K562 (cell line): Measurements from ENCODE around the gene EVC. TPM values are rescaled to one million over a fixed set of nuclear protein-coding genes. Genes with fewer than 3 reads are reported as not detected.

Experiments
- ATAC-seq: fragments of 200-7000 bp; cut with Tn5 transposase; 3 replicates; pipeline ENCODE4 v1.9.1; 2020; ENCODE audit warnings: moderate library complexity
- BruUV-seq: library from RNA; stranded (reverse); fragments of 400-500 nt; replicated peaks from 2 replicates; lab custom pipeline; 2021; lab: Mats Ljungman, UMichigan
- CTCF ChIA-PET: fragments of 300-600 bp; formaldehyde crosslinking; extraction: SDS; loops from one replicate; lab custom pipeline; 2021; ENCODE audit warnings: low intra/inter-chr PET ratio; lab: Yijun Ruan, JAX
- POLR2A ChIA-PET: fragments of 300-600, 350-650 bp; sonication (Branson Sonifier 250); formaldehyde crosslinking; extraction: SDS; loops from one replicate; lab custom pipeline; 2021; ENCODE audit warnings: antibody characterized with exemption, inconsistent platforms; lab: Yijun Ruan, JAX
- DNase-seq, 4 experiments: peaks; one replicate each; pipeline versions ENCODE4 v3.0.0 to v3.0.0-alpha.2; 2011 to 2018; ENCODE audit warnings: low spot score in 3 of 4, mixed read lengths in 3 of 4; ENCODE audit errors: extremely low read depth in 1 of 4
- FAIRE-seq: peaks from 2 replicates; lab custom pipeline; 2011; peaks lifted over from hg19 to GRCh38; lab: Jason Lieb, UNC
- H2AFZ ChIP-seq: 2 replicates; pipeline ENCODE4 v1.6.0; 2011; ENCODE audit warnings: low read depth, low read length, control low read depth, inconsistent platforms
- H3K27ac ChIP-seq: fragments of 200-600 bp; 3 replicates; pipeline ENCODE4 v1.8.0; 2011; ENCODE audit warnings: low read depth, mild to moderate bottlenecking, control low read depth, inconsistent platforms, low read length, moderate library complexity, mixed read lengths; ENCODE audit errors: extremely low read depth
- H3K27me3 ChIP-seq, 2 experiments: fragments of 300-600 bp in 1 of 2; 2 replicates in 1 of 2; 3 replicates in 1 of 2; pipeline versions ENCODE4 v1.6.0 to v1.8.0; 2011; ENCODE audit warnings: inconsistent platforms in 2 of 2, low read length in 2 of 2, mild to moderate bottlenecking in 1 of 2, mixed read lengths in 1 of 2, moderate library complexity in 1 of 2; ENCODE audit not compliant: control insufficient read depth in 2 of 2, insufficient read depth in 2 of 2
- H3K36me3 ChIP-seq: fragments of 300-600 bp; 3 replicates; pipeline ENCODE4 v1.8.0; 2011; ENCODE audit warnings: mild to moderate bottlenecking, low read length, inconsistent platforms; ENCODE audit not compliant: control insufficient read depth, insufficient read depth
- H3K4me1 ChIP-seq, 2 experiments: fragments of 200-600 bp in 1 of 2; replicated peaks in 1 of 2; 2 replicates in 1 of 2; 3 replicates in 1 of 2; pipeline versions ENCODE4 v1.5.1 to v1.8.0; 2011; ENCODE audit warnings: inconsistent platforms in 2 of 2, low read length in 2 of 2, mild to moderate bottlenecking in 1 of 2, mixed read lengths in 1 of 2, moderate library complexity in 1 of 2; ENCODE audit not compliant: control insufficient read depth in 2 of 2, insufficient read depth in 2 of 2
- H3K4me2 ChIP-seq: 2 replicates; pipeline ENCODE4 v1.6.1; 2011; ENCODE audit warnings: low read length, control low read depth, inconsistent platforms, mixed read lengths; ENCODE audit not compliant: insufficient read depth
- H3K4me3 ChIP-seq: fragments of 200-600 bp; sonication (generic), shearing (Covaris generic); 2 replicates; pipeline ENCODE4 v1.5.1; 2016; ENCODE audit warnings: control low read depth, inconsistent platforms
- H3K79me2 ChIP-seq: fragments of 200-600 bp; 3 replicates; pipeline ENCODE4 v1.8.0; 2011; ENCODE audit warnings: low read length, inconsistent platforms; ENCODE audit not compliant: control insufficient read depth, insufficient read depth
- H3K9ac ChIP-seq, 2 experiments: 2 replicates each; pipeline versions ENCODE4 v1.6.0 to v1.6.1; 2011; ENCODE audit warnings: low read depth in 2 of 2, low read length in 2 of 2, control low read depth in 1 of 2, inconsistent platforms in 1 of 2, mild to moderate bottlenecking in 1 of 2, mixed read lengths in 1 of 2; ENCODE audit not compliant: insufficient read depth in 1 of 2
- H3K9me1 ChIP-seq: one replicate; pipeline ENCODE4 v1.6.0; 2011; ENCODE audit warnings: inconsistent platforms, mild to moderate bottlenecking, low read length, moderate library complexity; ENCODE audit not compliant: control insufficient read depth, insufficient read depth
- H3K9me3 ChIP-seq: replicated peaks from 2 replicates; pipeline ENCODE4 v1.5.1; 2011; ENCODE audit warnings: low read depth, low read length, inconsistent platforms; ENCODE audit not compliant: control insufficient read depth, insufficient read depth
- H4K20me1 ChIP-seq: replicated peaks from 2 replicates; pipeline ENCODE4 v1.6.1; 2011; ENCODE audit warnings: low read length, inconsistent platforms, mixed read lengths; ENCODE audit not compliant: control insufficient read depth, insufficient read depth
- EP400 ChIP-seq: fragments of 450-650 bp; IDR thresholded peaks from 2 replicates; pipeline ENCODE4 v1.6.1; 2017; ENCODE audit warnings: antibody characterized with exemption, mild to moderate bottlenecking, moderate library complexity
- GTF2A2 ChIP-seq: IDR thresholded peaks from 2 replicates; pipeline ENCODE4 v1.6.1; 2016; ENCODE audit warnings: mild to moderate bottlenecking, missing genetic modification characterization, missing compliant biosample characterization
- LEF1 ChIP-seq: fragments of 450-650 bp; IDR thresholded peaks from 2 replicates; pipeline ENCODE4 v1.6.1; 2016; ENCODE audit warnings: mild to moderate bottlenecking
- MEIS2 ChIP-seq: fragments of 450-650 bp; IDR thresholded peaks from 2 replicates; pipeline ENCODE4 v1.6.1; 2014; ENCODE audit warnings: mild to moderate bottlenecking; ENCODE audit not compliant: partially characterized antibody
- NR2F6 ChIP-seq: fragments of 450-650 bp; formaldehyde crosslinking; IDR thresholded peaks from 2 replicates; pipeline ENCODE4 v1.4.0; 2020; ENCODE audit warnings: mild to moderate bottlenecking
- POLR3A ChIP-seq: IDR thresholded peaks from 2 replicates; pipeline ENCODE4 v1.6.1; 2011; ENCODE audit warnings: borderline replicate concordance, mild to moderate bottlenecking, moderate library complexity; ENCODE audit not compliant: insufficient read length, insufficient read depth; ENCODE audit errors: extremely low read depth
- RBBP5 ChIP-seq: fragments of 200-600 bp; sonication (generic); IDR thresholded peaks from 2 replicates; pipeline ENCODE4 v1.6.1; 2012; ENCODE audit warnings: borderline replicate concordance, mild to moderate bottlenecking, low read length, control low read depth, inconsistent platforms; ENCODE audit not compliant: insufficient read depth, poor library complexity, severe bottlenecking
- RBM34 ChIP-seq: fragments of 200-400 bp; formaldehyde crosslinking; IDR thresholded peaks from 2 replicates; pipeline ENCODE4 v1.6.1; 2018; ENCODE audit warnings: low read length, borderline replicate concordance; ENCODE audit not compliant: insufficient read depth
- ZC3H8 ChIP-seq: fragments of 450-650 bp; IDR thresholded peaks from 2 replicates; pipeline ENCODE4 v1.6.1; 2017
- WGBS: fragments of 100-300 bp; shearing (Covaris generic); methylation state at CpG from one replicate; pipeline ENCODE4 v1.1.6; 2016; ENCODE audit warnings: low coverage, mixed read lengths; ENCODE audit not compliant: insufficient coverage; ENCODE audit errors: missing lambda C conversion rate; 5-methylcytosine and 5-hydroxymethylcytosine counted together
- in situ Hi-C: fragments of 300-500 bp; cut with MboI; formaldehyde crosslinking; loops from 4 replicates; pipeline ENCODE4 v1.15.0; 2018; ENCODE audit warnings: inconsistent platforms, mixed read lengths
- intact Hi-C: fragments of 100-400 bp; cut with micrococcal nuclease; formaldehyde crosslinking; loops from 2 replicates; pipeline ENCODE4 v1.14.2; 2022
- polyA plus RNA-seq, 8 experiments: library from polyadenylated mRNA; depleted of rRNA in 4 of 8; stranded (reverse) in 5 of 8; unstranded in 3 of 8; fragments of >200 nt; fragmentation: Nextera tagmentation in 2 of 8; fragmentation: Illumina TruSeq in 1 of 8; extraction: Ambion mirVana in 2 of 8; extraction: Trizol in 1 of 8; gene quantifications; 2 replicates each; pipeline versions ENCODE4 v1.2.1 to v1.2.3, GENCODE V29; 2011 to 2014; ENCODE audit warnings: inconsistent platforms in 1 of 8, missing spikeins in 1 of 8
- total RNA-seq, 7 experiments: library from RNA; depleted of rRNA in 6 of 7; stranded (reverse); fragments of >200 nt in 6 of 7; fragmentation: Illumina TruSeq in 2 of 7; extraction: Trizol in 2 of 7; gene quantifications; 2 replicates each; pipeline versions ENCODE4 v1.2.1 to v1.2.3, GENCODE V29; 2011 to 2021; ENCODE audit warnings: low replicate concordance in 1 of 7

EVC gene
- total and polyA plus RNA-seq, 9 of the 15 experiments (the other 6 are each of a cell fraction or from before 2014, with no cell fraction given), result 0.03 to 3.2 (median 1.1) TPM

GRCh38 chr4:5757954-5758353 lies 47.0 kb downstream of the EVC start:
- Histone ChIP-seq H3K79me2 (no peaks in the 10 kb centered on the region), H3K4me1 (peaks cover 0 to 6% of the 10 kb centered on the region in 2 experiments; a peak in 2 of 5 replicates), H3K9me1 (no peaks in the 10 kb centered on the region), H3K9me3 (no peaks in the 10 kb centered on the region), H3K4me3 (no peak overlapping the region), H4K20me1 (no peaks in the 10 kb centered on the region; the same call in 1 of the 2 replicates), H3K9ac (no peak overlapping the region), H3K4me2 (no peak overlapping the region), H3K27me3 (peaks cover 0 to 10% of the 10 kb centered on the region in 2 experiments; a peak in 1 of 5 replicates), H3K27ac (no peak overlapping the region), H3K36me3 (no peaks in the 10 kb centered on the region), H2AFZ (no peak overlapping the region)
- ChIA-PET CTCF (no interaction called here), POLR2A (interaction anchor here (0.7 kb wide), 1 partner anchor 364 kb away, joined by 3 read pairs; no protein-coding TSS in a partner anchor)
- no peak for ATAC-seq
- no peak for DNase-seq
- intact Hi-C loops (no loop called here), in situ Hi-C loops (no loop called here)
- TF ChIP-seq RBBP5 (no peak), MEIS2 (no peak), ZC3H8 (no peak), GTF2A2 (tag) (no peak), EP400 (no peak), LEF1 (no peak)
- 14% methylated on average over 10 of the region's 10 CpGs for WGBS
- BruUV-seq, result no TSS peak
- FAIRE-seq, result no peak

GRCh38 chr4:5758741-5759140 lies 47.7 kb downstream of the EVC start:
- Histone ChIP-seq H3K79me2 (no peaks in the 10 kb centered on the region), H3K9ac (no peak overlapping the region), H3K36me3 (no peaks in the 10 kb centered on the region), H3K4me1 (no peaks in the 10 kb centered on the region), H4K20me1 (no peaks in the 10 kb centered on the region; the same call in 1 of the 2 replicates), H3K9me3 (no peaks in the 10 kb centered on the region), H3K27me3 (peaks cover 0 to 10% of the 10 kb centered on the region in 2 experiments; a peak in 1 of 5 replicates), H3K27ac (no peak overlapping the region), H2AFZ (no peak overlapping the region), H3K9me1 (no peaks in the 10 kb centered on the region), H3K4me2 (no peak overlapping the region), H3K4me3 (no peak overlapping the region)
- no peak for ATAC-seq
- DNase-seq, result no peak
- FAIRE-seq, result no peak
- intact Hi-C loops (no loop called here), in situ Hi-C loops (no loop called here)
- BruUV-seq, result no TSS peak
- WGBS, result 10% methylated on average over 7 of the region's 7 CpGs
- ChIA-PET CTCF (no interaction called here), POLR2A (no interaction called here)
- no peak for TF ChIP-seq NR2F6 (CRISPR knock-in tag)
- no peak for TF ChIP-seq RBM34
- no peak for TF ChIP-seq POLR3A
